Testis (tissue), 3 donors: ENCODE measurements around the gene SLITRK3. TPM values are rescaled to one million over a fixed set of nuclear protein-coding genes. Genes with fewer than 3 reads are reported as not detected.

Source experiments
- DNase-seq: peaks from one replicate; pipeline ENCODE4 v3.0.0-alpha.2; 2019
- H3K27ac ChIP-seq, 2 donors: fragments of 200-600 bp; sonication (generic); one replicate each; pipeline ENCODE4 v1.5.1; 2019
- H3K27me3 ChIP-seq: fragments of 200-600 bp; sonication (generic); one replicate; pipeline ENCODE4 v1.5.1; 2019
- H3K36me3 ChIP-seq: fragments of 200-600 bp; sonication (generic); one replicate; pipeline ENCODE4 v1.5.1; 2017; ENCODE audit warnings: low read depth; ENCODE audit errors: missing control alignments
- H3K4me1 ChIP-seq: fragments of 200-600 bp; sonication (generic); one replicate; pipeline ENCODE4 v1.5.1; 2019
- H3K4me3 ChIP-seq, 2 donors: fragments of 200-600 bp; sonication (generic); one replicate each; pipeline ENCODE4 v1.5.1; 2017 to 2019
- H3K9me3 ChIP-seq: fragments of 200-600 bp; sonication (generic); one replicate; pipeline ENCODE4 v1.5.1; 2017
- CTCF ChIP-seq, 3 experiments: fragments of 450-650 bp in 2 of 3; fragments of 200-600 bp in 1 of 3; sonication (generic) in 1 of 3; IDR thresholded peaks; one replicate each; pipeline ENCODE4 v1.5.1; 2016 to 2019; ENCODE audit warnings: antibody characterized with exemption in 3 of 3, mild to moderate bottlenecking in 2 of 3, moderate library complexity in 1 of 3
- POLR2A ChIP-seq: fragments of 450-650 bp; IDR thresholded peaks from one replicate; pipeline ENCODE4 v1.6.1; 2017; ENCODE audit warnings: antibody characterized with exemption, mild to moderate bottlenecking, moderate library complexity
- WGBS, 2 donors: methylation state at CpG; one replicate each; pipeline ENCODE4 v1.1.5; 2018; 5-methylcytosine and 5-hydroxymethylcytosine counted together
- intact Hi-C: fragments of 100-400 bp; cut with DNase I; formaldehyde crosslinking; loops from one replicate; pipeline ENCODE4 v1.15.1; 2023; ENCODE audit warnings: low total_unique reads
- polyA plus RNA-seq: library from polyadenylated mRNA; stranded (reverse); fragments of 350-450 nt; fragmentation: Illumina TruSeq; extraction: RNeasy Lipid Tissue Mini Kit (QIAGEN cat#74804); gene quantifications from one replicate; pipeline ENCODE4 v1.2.3, GENCODE V29; 2014; ENCODE audit warnings: low read depth, low replicate concordance; ENCODE audit not compliant: insufficient read depth
- total RNA-seq, 2 donors: library from RNA; depleted of rRNA; stranded (reverse); fragments of >200 nt; gene quantifications; one replicate each; pipeline ENCODE4 v1.2.3, GENCODE V29; 2016

SLITRK3 gene
- total and polyA plus RNA-seq, 3 donors from 2014 or later = 0.06 to 1.6 (median 0.16) TPM

- Histone ChIP-seq H3K4me1 (no peaks in the 10 kb centered on the region), H3K27ac (no peak overlapping the region), H3K9me3 (no peaks in the 10 kb centered on the region), H3K4me3 (no peak overlapping the region), H3K36me3 (no peaks in the 10 kb centered on the region), H3K27me3 (no peaks in the 10 kb centered on the region)
- no peak for TF ChIP-seq CTCF (IDR thresholded peaks at IDR 0.05)
- no peak for TF ChIP-seq POLR2A
- 41 to 46% methylated on average over 2 of the region's 2 CpGs for WGBS, 2 donors
- no peak for DNase-seq
- intact Hi-C loops = no loop called here
Measured at GRCh38 chr3:165217739-165218138, 21.6 kb upstream of the SLITRK3 start.

- DNase-seq = no peak
- H3K36me3 ChIP-seq = no peaks in the 10 kb centered on the region
- no peak for TF ChIP-seq POLR2A
- TF ChIP-seq CTCF (IDR thresholded peaks at IDR 0.05) = no peak
- 27 to 38% methylated on average over 1 of the region's 1 CpG for WGBS, 2 donors
- no peaks in the 10 kb centered on the region for H3K9me3 ChIP-seq
- intact Hi-C loops = no loop called here
- no peak overlapping the region for H3K27ac ChIP-seq
- no peak overlapping the region for H3K4me3 ChIP-seq
- no peaks in the 10 kb centered on the region for H3K4me1 ChIP-seq
- H3K27me3 ChIP-seq = no peaks in the 10 kb centered on the region
Measured at GRCh38 chr3:165212580-165212979, 16.4 kb upstream of the SLITRK3 start.

- Histone ChIP-seq H3K4me3 (no peak overlapping the region), H3K4me1 (no peaks in the 10 kb centered on the region), H3K9me3 (no peaks in the 10 kb centered on the region), H3K36me3 (no peaks in the 10 kb centered on the region), H3K27ac (no peak overlapping the region), H3K27me3 (no peaks in the 10 kb centered on the region)
- no peak for DNase-seq
- intact Hi-C loops = no loop called here
- no peak for TF ChIP-seq POLR2A
- no peak for TF ChIP-seq CTCF (IDR thresholded peaks at IDR 0.05)
- WGBS, 2 donors = 72 to 83% methylated on average over 4 of the region's 4 CpGs
Measured at GRCh38 chr3:165211721-165212120, 15.5 kb upstream of the SLITRK3 start.

GRCh38 chr3:165210727-165211126, 14.5 kb upstream of the SLITRK3 start:
- no peak for TF ChIP-seq POLR2A
- TF ChIP-seq CTCF (IDR thresholded peaks at IDR 0.05) = no peak
- Histone ChIP-seq H3K36me3 (no peaks in the 10 kb centered on the region), H3K9me3 (no peaks in the 10 kb centered on the region), H3K27me3 (no peaks in the 10 kb centered on the region), H3K4me3 (no peak overlapping the region), H3K27ac (no peak overlapping the region), H3K4me1 (no peaks in the 10 kb centered on the region)
- intact Hi-C loops = no loop called here
- no peak for DNase-seq
- WGBS, 2 donors = 63 to 80% methylated on average over 3 of the region's 3 CpGs

- intact Hi-C loops = no loop called here
- DNase-seq = no peak
- Histone ChIP-seq H3K36me3 (no peaks in the 10 kb centered on the region), H3K4me3 (no peak overlapping the region), H3K27me3 (no peaks in the 10 kb centered on the region), H3K9me3 (no peaks in the 10 kb centered on the region), H3K27ac (no peak overlapping the region), H3K4me1 (no peaks in the 10 kb centered on the region)
- TF ChIP-seq CTCF (IDR thresholded peaks at IDR 0.05) = peak in 2 of 3 experiments; percentile 27 to 64
- TF ChIP-seq POLR2A = no peak
Measured at GRCh38 chr3:165210132-165210531, 13.9 kb upstream of the SLITRK3 start.
